ENCODE results near the gene ZC3H13.

ZC3H13 gene

DNA sequence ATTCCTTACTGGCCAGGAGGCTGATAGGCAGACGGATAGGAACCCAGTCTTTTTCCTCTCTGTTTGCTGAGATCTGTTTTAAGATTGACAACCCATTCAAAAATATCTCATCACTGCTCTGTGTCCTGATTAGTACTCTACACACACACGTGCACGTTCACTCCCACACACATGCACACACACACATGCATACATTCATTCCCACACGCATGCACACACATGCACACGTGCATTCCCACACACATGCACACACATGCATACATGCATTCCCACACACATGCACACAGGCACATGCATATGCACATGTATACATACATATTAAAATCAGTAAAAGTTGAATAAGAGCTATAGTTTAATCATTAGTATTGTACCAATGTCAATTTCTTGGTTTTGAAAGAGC, 120.4 kb downstream of the ZC3H13 start:
- H3K4me1 ChIP-seq (ENCODE audit: control insufficient read depth, insufficient read depth, low read length), result no peaks in the 10 kb centered on the region
- no peak overlapping the region for H3K4me3 ChIP-seq (ENCODE audit: low read depth, low read length)
- no peaks in the 10 kb centered on the region for H3K9me3 ChIP-seq (ENCODE audit: control insufficient read depth, insufficient read depth, low read depth, low read length)
- H3K36me3 ChIP-seq (ENCODE audit: control insufficient read depth in 2 of 2, insufficient read depth in 1 of 2, low read length in 2 of 2), result no peaks in the 10 kb centered on the region
- no peak overlapping the region for H3K27ac ChIP-seq (ENCODE audit: extremely low read depth, low read depth, low read length)
- CTCF ChIA-PET, result no interaction called here
- POLR2A ChIA-PET, result no interaction called here
- TF ChIP-seq ZFP41 (tag by site-specific recombination; IDR thresholded peaks at IDR 0.05; ENCODE audit: borderline replicate concordance) (no peak), ZNF747 (tag by site-specific recombination; IDR thresholded peaks at IDR 0.05) (no peak), ZBTB17 (tag by site-specific recombination; IDR thresholded peaks at IDR 0.05) (no peak), SALL2 (tag by site-specific recombination; IDR thresholded peaks at IDR 0.05; ENCODE audit: borderline replicate concordance) (no peak), PRDM1 (tag by site-specific recombination; IDR thresholded peaks at IDR 0.05) (no peak), ZNF510 (tag by site-specific recombination; IDR thresholded peaks at IDR 0.05; ENCODE audit: insufficient replicate concordance) (no peak), BCL11A (tag by site-specific recombination; IDR thresholded peaks at IDR 0.05; ENCODE audit: low read depth) (no peak)
- TF ChIP-seq, protein P1, sequence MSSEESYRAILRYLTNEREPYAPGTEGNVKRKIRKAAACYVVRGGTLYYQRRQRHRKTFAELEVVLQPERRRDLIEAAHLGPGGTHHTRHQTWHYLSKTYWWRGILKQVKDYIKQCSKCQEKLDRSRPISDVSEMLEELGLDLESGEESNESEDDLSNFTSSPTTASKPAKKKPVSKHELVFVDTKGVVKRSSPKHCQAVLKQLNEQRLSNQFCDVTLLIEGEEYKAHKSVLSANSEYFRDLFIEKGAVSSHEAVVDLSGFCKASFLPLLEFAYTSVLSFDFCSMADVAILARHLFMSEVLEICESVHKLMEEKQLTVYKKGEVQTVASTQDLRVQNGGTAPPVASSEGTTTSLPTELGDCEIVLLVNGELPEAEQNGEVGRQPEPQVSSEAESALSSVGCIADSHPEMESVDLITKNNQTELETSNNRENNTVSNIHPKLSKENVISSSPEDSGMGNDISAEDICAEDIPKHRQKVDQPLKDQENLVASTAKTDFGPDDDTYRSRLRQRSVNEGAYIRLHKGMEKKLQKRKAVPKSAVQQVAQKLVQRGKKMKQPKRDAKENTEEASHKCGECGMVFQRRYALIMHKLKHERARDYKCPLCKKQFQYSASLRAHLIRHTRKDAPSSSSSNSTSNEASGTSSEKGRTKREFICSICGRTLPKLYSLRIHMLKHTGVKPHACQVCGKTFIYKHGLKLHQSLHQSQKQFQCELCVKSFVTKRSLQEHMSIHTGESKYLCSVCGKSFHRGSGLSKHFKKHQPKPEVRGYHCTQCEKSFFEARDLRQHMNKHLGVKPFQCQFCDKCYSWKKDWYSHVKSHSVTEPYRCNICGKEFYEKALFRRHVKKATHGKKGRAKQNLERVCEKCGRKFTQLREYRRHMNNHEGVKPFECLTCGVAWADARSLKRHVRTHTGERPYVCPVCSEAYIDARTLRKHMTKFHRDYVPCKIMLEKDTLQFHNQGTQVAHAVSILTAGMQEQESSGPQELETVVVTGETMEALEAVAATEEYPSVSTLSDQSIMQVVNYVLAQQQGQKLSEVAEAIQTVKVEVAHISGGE (tag by site-specific recombination; conservative IDR thresholded peaks at IDR 0.05; ENCODE audit: low read depth), result no peak

GRCh38 chr13:45931211-45931610, 121.3 kb downstream of the ZC3H13 start:
- Histone ChIP-seq H3K36me3 (ENCODE audit: control insufficient read depth in 2 of 2, insufficient read depth in 1 of 2, low read length in 2 of 2) (no peaks in the 10 kb centered on the region), H3K27ac (ENCODE audit: extremely low read depth, low read depth, low read length) (no peak overlapping the region), H3K4me1 (ENCODE audit: control insufficient read depth, insufficient read depth, low read length) (no peaks in the 10 kb centered on the region), H3K9me3 (ENCODE audit: control insufficient read depth, insufficient read depth, low read depth, low read length) (no peaks in the 10 kb centered on the region), H3K4me3 (ENCODE audit: low read depth, low read length) (no peak overlapping the region)
- CTCF ChIA-PET, result interaction anchor here (0.7 kb wide), 1 partner anchor 217 kb away, joined by 3 read pairs; no protein-coding TSS in a partner anchor
- POLR2A ChIA-PET, result no interaction called here
- TF ChIP-seq ZNF837 (tag by site-specific recombination; IDR thresholded peaks at IDR 0.05), result no peak

GRCh38 chr13:45930177-45930576, 122.4 kb downstream of the ZC3H13 start:
- H3K4me1 ChIP-seq (ENCODE audit: control insufficient read depth, insufficient read depth, low read length), result no peaks in the 10 kb centered on the region
- no peaks in the 10 kb centered on the region for H3K36me3 ChIP-seq (ENCODE audit: control insufficient read depth in 2 of 2, insufficient read depth in 1 of 2, low read length in 2 of 2)
- POLR2A ChIA-PET, result no interaction called here
- no peak overlapping the region for H3K4me3 ChIP-seq (ENCODE audit: low read depth, low read length)
- CTCF ChIA-PET, result no interaction called here
- H3K27ac ChIP-seq (ENCODE audit: extremely low read depth, low read depth, low read length), result no peak overlapping the region
- no peaks in the 10 kb centered on the region for H3K9me3 ChIP-seq (ENCODE audit: control insufficient read depth, insufficient read depth, low read depth, low read length)
- no peak for TF ChIP-seq ZNF707 (tag by site-specific recombination; IDR thresholded peaks at IDR 0.05)
- no peak for TF ChIP-seq ZNF366 (tag by site-specific recombination; conservative IDR thresholded peaks at IDR 0.05)
- TF ChIP-seq, protein P2, sequence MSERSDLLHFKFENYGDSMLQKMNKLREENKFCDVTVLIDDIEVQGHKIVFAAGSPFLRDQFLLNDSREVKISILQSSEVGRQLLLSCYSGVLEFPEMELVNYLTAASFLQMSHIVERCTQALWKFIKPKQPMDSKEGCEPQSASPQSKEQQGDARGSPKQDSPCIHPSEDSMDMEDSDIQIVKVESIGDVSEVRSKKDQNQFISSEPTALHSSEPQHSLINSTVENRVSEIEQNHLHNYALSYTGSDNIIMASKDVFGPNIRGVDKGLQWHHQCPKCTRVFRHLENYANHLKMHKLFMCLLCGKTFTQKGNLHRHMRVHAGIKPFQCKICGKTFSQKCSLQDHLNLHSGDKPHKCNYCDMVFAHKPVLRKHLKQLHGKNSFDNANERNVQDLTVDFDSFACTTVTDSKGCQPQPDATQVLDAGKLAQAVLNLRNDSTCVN (tag by site-specific recombination; optimal IDR thresholded peaks at IDR 0.05), result no peak
- TF ChIP-seq ZNF830 (tag by site-specific recombination; IDR thresholded peaks at IDR 0.05; ENCODE audit: low read depth), result no peak
- no peak for TF ChIP-seq KLF8 (tag by site-specific recombination; IDR thresholded peaks at IDR 0.05)
- no peak for TF ChIP-seq ZNF776 (tag by site-specific recombination; IDR thresholded peaks at IDR 0.05; ENCODE audit: borderline replicate concordance)
- TF ChIP-seq ZNF114 (tag by site-specific recombination; IDR thresholded peaks at IDR 0.05), result no peak
- TF ChIP-seq ZBTB21 (tag by site-specific recombination; IDR thresholded peaks at IDR 0.05), result no peak
- no peak for TF ChIP-seq CTCF (tag by site-specific recombination; IDR thresholded peaks at IDR 0.05)
- no peak for TF ChIP-seq ZNF155 (tag by site-specific recombination; IDR thresholded peaks at IDR 0.05)
- TF ChIP-seq ZFP3 (tag by site-specific recombination; IDR thresholded peaks at IDR 0.05; ENCODE audit: low read depth), result no peak
- TF ChIP-seq ZNF311 (tag by site-specific recombination; IDR thresholded peaks at IDR 0.05; ENCODE audit: borderline replicate concordance), result no peak
- TF ChIP-seq ELK4 (IDR thresholded peaks at IDR 0.05; ENCODE audit: borderline replicate concordance, low read depth, low read length), result no peak
- no peak for TF ChIP-seq SP7 (tag by site-specific recombination; IDR thresholded peaks at IDR 0.05)
- no peak for TF ChIP-seq ZNF274 (IDR thresholded peaks at IDR 0.05; ENCODE audit: low read length)
- no peak for TF ChIP-seq ZNF274 (tag by site-specific recombination; IDR thresholded peaks at IDR 0.05; ENCODE audit: borderline replicate concordance)
- TF ChIP-seq ZFP41 (tag by site-specific recombination; IDR thresholded peaks at IDR 0.05; ENCODE audit: borderline replicate concordance), result no peak
- TF ChIP-seq SP2 (tag by site-specific recombination; IDR thresholded peaks at IDR 0.05), result no peak
